Loucy (cell line): ENCODE data around the gene FNTB.

Experiments
- EZH2phosphoT487 ChIP-seq: fragments of 200-600 bp; IDR thresholded peaks from 2 replicates; pipeline ENCODE4 v1.6.1; 2018; ENCODE audit warnings: antibody characterized with exemption, mild to moderate bottlenecking, moderate library complexity, borderline replicate concordance
- TF ChIP-seq, protein P1 (sequence below): fragments of 200-600 bp; sonication (generic); conservative IDR thresholded peaks from 2 replicates; pipeline ENCODE4 v1.5.1; 2014; ENCODE audit warnings: mild to moderate bottlenecking, antibody characterized with exemption, low read length

DNA sequence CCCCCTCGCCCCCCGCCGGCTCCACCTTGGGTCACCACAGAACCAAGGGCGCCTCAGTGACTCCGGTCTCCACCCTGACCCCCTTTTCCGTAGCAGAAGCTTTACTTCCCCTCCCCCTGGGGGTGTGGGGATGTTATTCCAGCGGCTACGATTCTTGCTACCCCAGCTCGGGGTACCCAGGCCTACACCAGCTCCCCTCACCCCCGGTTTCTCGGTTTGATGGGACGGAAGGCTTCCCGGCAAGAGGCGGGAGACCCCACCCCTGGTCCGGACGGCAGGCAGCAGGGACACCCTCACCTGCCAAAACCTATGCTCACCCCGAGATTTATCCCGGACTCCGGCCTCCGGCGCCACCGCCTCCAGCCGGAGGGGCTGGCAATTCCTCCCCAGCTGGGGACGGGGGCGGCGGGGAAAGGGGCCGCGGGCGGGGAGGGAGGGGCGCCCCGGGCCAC, 15.2 kb upstream of the FNTB start:
- TF ChIP-seq, protein P1, sequence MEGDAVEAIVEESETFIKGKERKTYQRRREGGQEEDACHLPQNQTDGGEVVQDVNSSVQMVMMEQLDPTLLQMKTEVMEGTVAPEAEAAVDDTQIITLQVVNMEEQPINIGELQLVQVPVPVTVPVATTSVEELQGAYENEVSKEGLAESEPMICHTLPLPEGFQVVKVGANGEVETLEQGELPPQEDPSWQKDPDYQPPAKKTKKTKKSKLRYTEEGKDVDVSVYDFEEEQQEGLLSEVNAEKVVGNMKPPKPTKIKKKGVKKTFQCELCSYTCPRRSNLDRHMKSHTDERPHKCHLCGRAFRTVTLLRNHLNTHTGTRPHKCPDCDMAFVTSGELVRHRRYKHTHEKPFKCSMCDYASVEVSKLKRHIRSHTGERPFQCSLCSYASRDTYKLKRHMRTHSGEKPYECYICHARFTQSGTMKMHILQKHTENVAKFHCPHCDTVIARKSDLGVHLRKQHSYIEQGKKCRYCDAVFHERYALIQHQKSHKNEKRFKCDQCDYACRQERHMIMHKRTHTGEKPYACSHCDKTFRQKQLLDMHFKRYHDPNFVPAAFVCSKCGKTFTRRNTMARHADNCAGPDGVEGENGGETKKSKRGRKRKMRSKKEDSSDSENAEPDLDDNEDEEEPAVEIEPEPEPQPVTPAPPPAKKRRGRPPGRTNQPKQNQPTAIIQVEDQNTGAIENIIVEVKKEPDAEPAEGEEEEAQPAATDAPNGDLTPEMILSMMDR = no peak
- TF ChIP-seq EZH2phosphoT487 = no peak
